ENCODE measurements around the gene RAG2.
"Not testable (repeated sequence)": the region's sequence is repeated elsewhere in the genome, so short reads cannot be mapped to it uniquely, and the experiment has no call there.

The RAG2 gene

GRCh38 chr11:36564376-36565030 is 33.5 kb downstream of the RAG2 start:
- no peak overlapping the region for H3K4me3 ChIP-seq (ENCODE audit: low read depth, low read length)
- TF ChIP-seq POLR2A (IDR thresholded peaks at IDR 0.05; ENCODE audit: extremely low read depth, insufficient read length) (no peak), CTCF (IDR thresholded peaks at IDR 0.05; ENCODE audit: low read depth, low read length) (peak; percentile 44), MYC (IDR thresholded peaks at IDR 0.05; ENCODE audit: low read depth, low read length) (no peak)
- peak; percentile 54 for DNase-seq (ENCODE audit: low read depth)

GRCh38 chr11:36558571-36559413 is 39.2 kb downstream of the RAG2 start:
- no peak overlapping the region for H3K4me3 ChIP-seq (ENCODE audit: low read depth, low read length)
- DNase-seq (ENCODE audit: low read depth) = no peak
- TF ChIP-seq POLR2A (IDR thresholded peaks at IDR 0.05; ENCODE audit: extremely low read depth, insufficient read length) = no peak
- TF ChIP-seq CTCF (IDR thresholded peaks at IDR 0.05; ENCODE audit: low read depth, low read length) = no peak
- TF ChIP-seq MYC (IDR thresholded peaks at IDR 0.05; ENCODE audit: low read depth, low read length) = no peak
- no peak for TF ChIP-seq MAX (IDR thresholded peaks at IDR 0.05; ENCODE audit: low read depth, low read length)

- TF ChIP-seq MYC (IDR thresholded peaks at IDR 0.05; ENCODE audit: low read depth, low read length) (no peak), CTCF (IDR thresholded peaks at IDR 0.05; ENCODE audit: low read depth, low read length) (no peak), MAX (IDR thresholded peaks at IDR 0.05; ENCODE audit: low read depth, low read length) (no peak), POLR2A (IDR thresholded peaks at IDR 0.05; ENCODE audit: extremely low read depth, insufficient read length) (no peak)
- no peak overlapping the region for H3K4me3 ChIP-seq (ENCODE audit: low read depth, low read length)
- DNase-seq (ENCODE audit: low read depth) = no peak
Observed at GRCh38 chr11:36557991-36558390, 40.0 kb downstream of the RAG2 start.

GRCh38 chr11:36557390-36557789 is 40.6 kb downstream of the RAG2 start:
- H3K4me3 ChIP-seq (ENCODE audit: low read depth, low read length); DNase-seq (ENCODE audit: low read depth): not testable (repeated sequence)

DNA sequence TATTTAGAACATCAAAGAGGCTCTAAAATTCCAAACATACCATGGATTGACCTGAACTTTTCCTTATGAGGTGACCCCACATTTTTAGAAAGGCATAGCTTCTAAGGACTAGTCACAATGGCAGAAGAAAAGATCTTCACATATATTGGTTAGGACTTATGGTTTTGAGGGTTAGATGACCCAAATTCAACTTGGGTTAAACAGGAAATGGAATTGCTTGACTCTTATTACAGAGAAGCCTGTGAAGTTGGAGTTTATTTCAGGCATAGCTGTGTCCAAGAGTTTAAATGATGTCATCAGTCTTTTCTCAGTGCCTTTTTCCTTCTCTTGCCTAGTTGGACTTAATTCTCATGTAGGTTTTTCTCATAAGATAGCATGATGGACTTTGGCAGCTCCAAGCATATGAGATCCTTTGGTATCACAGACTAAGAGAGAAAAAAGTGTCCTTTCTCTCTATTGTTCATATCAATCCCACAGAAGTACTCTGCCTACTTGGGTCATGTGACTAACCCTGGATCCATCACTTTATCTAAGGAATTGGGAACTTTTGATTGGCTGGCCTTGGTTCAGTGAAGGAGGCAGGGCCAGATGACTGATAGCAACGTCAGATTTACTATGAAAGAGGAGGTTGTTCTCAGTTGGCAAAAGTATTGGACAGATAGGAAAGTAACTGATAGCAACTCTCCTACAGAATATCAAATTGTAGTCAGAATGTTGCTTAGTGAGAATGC is 47.5 kb downstream of the RAG2 start:
- no peak for TF ChIP-seq CTCF (IDR thresholded peaks at IDR 0.05; ENCODE audit: low read depth, low read length)
- no peak for TF ChIP-seq POLR2A (IDR thresholded peaks at IDR 0.05; ENCODE audit: extremely low read depth, insufficient read length)
- TF ChIP-seq MYC (IDR thresholded peaks at IDR 0.05; ENCODE audit: low read depth, low read length) = no peak
- TF ChIP-seq MAX (IDR thresholded peaks at IDR 0.05; ENCODE audit: low read depth, low read length) = no peak
- DNase-seq (ENCODE audit: low read depth) = no peak

More for the DNA sequence above, 47.5 kb downstream of the RAG2 start:
- no peak overlapping the region for H3K4me3 ChIP-seq (ENCODE audit: low read depth, low read length)
